ENCODE measurements around the gene GTF3C2. TPM values are rescaled to one million over a fixed set of nuclear protein-coding genes. Genes with fewer than 3 reads are reported as not detected.

Gene GTF3C2
- total RNA-seq, 1 experiment from 2014 or later, result 109 TPM

GRCh38 chr2:27398962-27399361 lies 42.4 kb upstream of the GTF3C2 start:
- Histone ChIP-seq H3K18ac (ENCODE audit: insufficient read length, low read depth, low read length) (no peak overlapping the region), H3K4ac (ENCODE audit: low read depth, low read length) (no peak overlapping the region), H3K79me1 (ENCODE audit: insufficient read depth, low read depth, low read length, poor library complexity, severe bottlenecking) (peaks cover 8% of the 10 kb centered on the region), H2BK120ac (ENCODE audit: low read depth, low read length, poor library complexity, severe bottlenecking) (no peak overlapping the region), H3K23me2 (ENCODE audit: insufficient read length, low read depth, low read length, poor library complexity, severe bottlenecking) (no peaks in the 10 kb centered on the region), H3K14ac (ENCODE audit: insufficient read depth, low read length) (no peak overlapping the region), H3K79me2 (ENCODE audit: insufficient read depth, low read length) (peaks cover 56% of the 10 kb centered on the region; the same call in 1 of the 2 replicates), H3K4me1 (ENCODE audit: insufficient read depth, low read length) (no peaks in the 10 kb centered on the region), H2AFZ (ENCODE audit: low read length) (no peak overlapping the region), H4K8ac (replicated peaks; ENCODE audit: insufficient read length, low read depth, low read length) (no peak overlapping the region), H2BK15ac (ENCODE audit: low read depth, low read length) (no peak overlapping the region), H3T11ph (ENCODE audit: low read length) (no peak overlapping the region), H4K5ac (ENCODE audit: insufficient read length, low read depth, low read length) (no peak overlapping the region), H3K27ac (ENCODE audit: insufficient read length, low read depth, low read length) (no peak overlapping the region), H3K9me3 (ENCODE audit: control insufficient read depth, low read depth, low read length) (no peaks in the 10 kb centered on the region), H2BK5ac (ENCODE audit: insufficient read length, low read length) (no peak overlapping the region), H3K4me2 (ENCODE audit: insufficient read depth, insufficient read length, low read length) (no peak overlapping the region), H4K20me1 (ENCODE audit: control insufficient read depth, insufficient read depth, insufficient read length) (no peaks in the 10 kb centered on the region), H2AK5ac (ENCODE audit: insufficient read length, low read length) (no peak overlapping the region), H2BK20ac (ENCODE audit: low read depth, low read length, poor library complexity, severe bottlenecking) (no peak overlapping the region), H2BK12ac (ENCODE audit: insufficient read length, low read depth, low read length) (no peak overlapping the region), H3K56ac (ENCODE audit: insufficient read length, low read depth, low read length) (no peak overlapping the region), H3K27me3 (ENCODE audit: insufficient read depth, low read length) (no peaks in the 10 kb centered on the region), H3K9ac (ENCODE audit: extremely low read depth, insufficient read length, low read length) (no peak overlapping the region), H3K23ac (ENCODE audit: insufficient read length, low read depth, low read length) (no peak overlapping the region), H4K91ac (ENCODE audit: insufficient read length, low read depth, low read length) (no peak overlapping the region)
- H3K9me3 Mint-ChIP-seq, result no peaks in the 10 kb centered on the region
- H3K27ac Mint-ChIP-seq, result peak overlapping the region in 1 of 3 experiments; percentile 82; a peak in 2 of 7 replicates
- WGBS (ENCODE audit: extremely low coverage, insufficient read length, low lambda C conversion rate), result no CpG with 5 or more reads among the region's 5 CpGs
- DNase-seq, result no peak
- no peaks in the 10 kb centered on the region for H3K4me1 Mint-ChIP-seq
- TF ChIP-seq, protein P1, sequence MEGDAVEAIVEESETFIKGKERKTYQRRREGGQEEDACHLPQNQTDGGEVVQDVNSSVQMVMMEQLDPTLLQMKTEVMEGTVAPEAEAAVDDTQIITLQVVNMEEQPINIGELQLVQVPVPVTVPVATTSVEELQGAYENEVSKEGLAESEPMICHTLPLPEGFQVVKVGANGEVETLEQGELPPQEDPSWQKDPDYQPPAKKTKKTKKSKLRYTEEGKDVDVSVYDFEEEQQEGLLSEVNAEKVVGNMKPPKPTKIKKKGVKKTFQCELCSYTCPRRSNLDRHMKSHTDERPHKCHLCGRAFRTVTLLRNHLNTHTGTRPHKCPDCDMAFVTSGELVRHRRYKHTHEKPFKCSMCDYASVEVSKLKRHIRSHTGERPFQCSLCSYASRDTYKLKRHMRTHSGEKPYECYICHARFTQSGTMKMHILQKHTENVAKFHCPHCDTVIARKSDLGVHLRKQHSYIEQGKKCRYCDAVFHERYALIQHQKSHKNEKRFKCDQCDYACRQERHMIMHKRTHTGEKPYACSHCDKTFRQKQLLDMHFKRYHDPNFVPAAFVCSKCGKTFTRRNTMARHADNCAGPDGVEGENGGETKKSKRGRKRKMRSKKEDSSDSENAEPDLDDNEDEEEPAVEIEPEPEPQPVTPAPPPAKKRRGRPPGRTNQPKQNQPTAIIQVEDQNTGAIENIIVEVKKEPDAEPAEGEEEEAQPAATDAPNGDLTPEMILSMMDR (conservative IDR thresholded peaks at IDR 0.05), result no peak
- H3K27me3 Mint-ChIP-seq (ENCODE audit: low read depth), result no peaks in the 10 kb centered on the region
- no peak overlapping the region for H3K4me3 Mint-ChIP-seq
- peaks cover 9 to 30% (median 21%) of the 10 kb centered on the region in 3 experiments; a peak in 6 of 7 replicates for H3K36me3 Mint-ChIP-seq (ENCODE audit: insufficient read depth in 1 of 3, low read depth in 3 of 3)
